HG03439 (cell line): Measurements from ENCODE around the gene SMARCA2.

Source experiments
- ATAC-seq: cut with Tn5 transposase; IDR thresholded peaks from one replicate; pipeline ENCODE4 v1.9.1; 2021; ENCODE audit warnings: mild to moderate bottlenecking, moderate library complexity; ENCODE audit not compliant: unreplicated experiment

Gene SMARCA2

GRCh38 chr9:2236850-2237249 is 221.7 kb downstream of the SMARCA2 start:
- no peak for ATAC-seq

DNA sequence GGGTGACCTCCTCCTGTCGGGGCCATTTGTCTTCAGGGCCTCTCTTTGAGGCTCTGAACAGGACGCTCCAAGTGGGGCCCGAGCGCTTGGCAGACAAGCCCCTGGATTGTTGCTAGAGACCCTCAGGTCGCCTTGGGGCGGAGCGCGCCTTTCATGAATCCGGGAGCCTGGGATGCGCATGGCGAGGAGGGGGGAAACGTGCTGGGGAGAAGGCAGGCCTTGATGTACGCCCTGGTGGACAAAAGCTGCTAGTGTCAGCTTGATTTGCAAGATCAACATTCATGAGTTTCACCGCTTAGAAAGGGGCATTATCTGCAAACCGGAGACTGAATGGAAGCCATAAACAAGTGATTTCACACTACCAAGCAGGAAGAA is 226.3 kb downstream of the SMARCA2 start:
- ATAC-seq, result no peak

DNA sequence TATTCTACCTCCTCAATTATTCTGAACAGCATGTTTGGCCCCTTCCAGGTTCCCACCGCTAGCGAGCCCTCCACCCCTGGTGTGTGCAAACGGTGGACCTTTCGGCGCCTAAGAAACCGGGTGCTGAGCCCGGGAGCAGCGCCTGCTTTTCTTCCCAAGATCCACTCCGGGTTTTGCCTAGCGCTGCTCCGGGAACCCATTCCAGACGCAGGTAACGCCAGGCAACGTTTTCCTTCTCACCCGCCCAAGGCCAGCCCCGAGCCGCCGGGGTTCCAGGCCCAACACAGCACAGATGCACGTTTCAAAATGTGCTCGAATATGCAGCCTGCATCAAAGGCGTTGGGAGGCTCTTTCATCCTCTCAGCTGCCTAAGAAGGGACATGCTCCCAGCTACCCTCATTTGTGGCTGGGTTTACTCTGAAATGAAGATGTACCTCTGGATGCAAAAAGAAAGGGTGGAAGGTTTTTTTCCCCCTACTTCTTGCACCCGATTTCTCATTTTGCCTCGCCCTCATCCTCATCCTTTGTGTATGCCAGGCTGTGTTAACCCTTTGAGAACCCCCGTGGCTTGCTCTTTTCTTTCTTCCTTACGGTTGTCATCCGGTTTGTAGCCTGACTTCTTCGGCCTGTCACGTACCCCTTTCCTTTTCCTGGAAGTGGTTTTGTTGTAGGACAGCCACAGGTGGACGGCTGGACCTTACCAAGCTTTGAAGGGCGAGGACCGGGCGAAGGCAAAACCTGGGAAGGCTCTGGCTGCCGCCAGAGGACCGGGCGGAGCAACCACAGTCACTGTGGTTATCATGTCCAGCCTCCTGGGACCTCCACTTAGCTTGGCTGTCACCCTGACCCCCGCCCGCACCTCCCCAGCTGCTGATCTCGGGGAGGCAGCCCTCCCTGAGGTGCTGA is 226.9 kb downstream of the SMARCA2 start:
- peak; percentile 93 for ATAC-seq

DNA sequence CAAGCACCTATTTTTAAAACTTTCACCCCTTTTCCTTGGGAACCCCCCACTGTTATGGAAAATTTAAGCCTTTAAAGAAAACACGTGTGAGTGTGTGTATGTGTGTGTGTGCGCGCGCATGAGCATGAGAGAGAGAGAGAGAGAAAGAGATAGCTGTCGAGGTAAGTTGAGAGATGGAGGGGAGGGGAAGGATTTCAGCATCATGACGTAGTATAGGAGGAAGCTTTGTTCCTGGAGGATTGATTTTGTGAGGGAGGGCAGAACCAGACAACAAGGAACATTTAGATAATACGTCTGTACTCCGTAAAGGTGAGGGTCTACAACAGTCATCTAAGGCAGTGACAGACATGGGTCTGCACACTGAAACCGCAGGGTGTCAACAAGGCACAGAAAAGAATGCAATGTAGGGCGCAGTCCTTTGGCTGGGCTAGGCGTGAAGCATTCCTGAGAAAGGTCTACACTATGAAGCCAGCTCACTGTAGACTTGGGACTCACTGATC is 227.7 kb downstream of the SMARCA2 start:
- ATAC-seq, result no peak
